ENCODE data around the gene ACOT4. TPM values are rescaled to one million over a fixed set of nuclear protein-coding genes. Genes with fewer than 3 reads are reported as not detected.
"Not testable (repeated sequence)": the region's sequence is repeated elsewhere in the genome, so short reads cannot be mapped to it uniquely, and the experiment has no call there.

ACOT4 gene
- total and polyA plus RNA-seq, 8 donors = 1.3 to 3.5 (median 1.4) TPM; not detected in 3

- H3K27ac ChIP-seq; DNase-seq; H3K27me3 ChIP-seq; H3K4me3 ChIP-seq; intact Hi-C loops (cut with DNase I; ENCODE audit: low total_unique reads); H3K4me1 ChIP-seq; H3K9me3 ChIP-seq: not testable (repeated sequence)
- 78 to 89% (median 82%) methylated on average over 8 to 10 of the region's 11 CpGs for WGBS, 5 donors
- peaks cover 0 to 44% (median 14%) of the 10 kb centered on the region in 4 donors for H3K36me3 ChIP-seq
Observed at GRCh38 chr14:73582102-73582979, 9.3 kb upstream of the ACOT4 start.

- DNase-seq = no peak
- no peak for TF ChIP-seq POLR2AphosphoS5 (IDR thresholded peaks at IDR 0.05)
- TF ChIP-seq POLR2A (IDR thresholded peaks at IDR 0.05) = no peak
- TF ChIP-seq CTCF (IDR thresholded peaks at IDR 0.05) = no peak
- no peak for TF ChIP-seq EP300 (IDR thresholded peaks at IDR 0.05)
- no peaks in the 10 kb centered on the region for H3K27me3 ChIP-seq
- no peak overlapping the region for H3K4me3 ChIP-seq
- peaks cover 0 to 13% (median 12%) of the 10 kb centered on the region in 4 donors for H3K4me1 ChIP-seq
- WGBS, 5 donors = 67 to 84% (median 77%) methylated on average over 1 of the region's 1 CpG
- no peaks in the 10 kb centered on the region for H3K9me3 ChIP-seq
- H3K27ac ChIP-seq = no peak overlapping the region
- no peaks in the 10 kb centered on the region for H3K36me3 ChIP-seq
- intact Hi-C loops (cut with DNase I; ENCODE audit: low total_unique reads) = no loop called here
Observed at GRCh38 chr14:73588695-73589094, 3.0 kb upstream of the ACOT4 start.

GRCh38 chr14:73589116-73589515 lies 2.6 kb upstream of the ACOT4 start:
- H3K27ac ChIP-seq = no peak overlapping the region
- 81 to 88% (median 84%) methylated on average over 4 of the region's 4 CpGs for WGBS, 5 donors
- no peaks in the 10 kb centered on the region for H3K9me3 ChIP-seq
- TF ChIP-seq POLR2A (IDR thresholded peaks at IDR 0.05) (no peak), EP300 (IDR thresholded peaks at IDR 0.05) (no peak)
- intact Hi-C loops (cut with DNase I; ENCODE audit: low total_unique reads) = no loop called here
- H3K36me3 ChIP-seq = no peaks in the 10 kb centered on the region
- no peak overlapping the region for H3K4me3 ChIP-seq
- H3K27me3 ChIP-seq = no peaks in the 10 kb centered on the region
- no peak for DNase-seq
- H3K4me1 ChIP-seq = peaks cover 0 to 13% (median 12%) of the 10 kb centered on the region in 4 donors

GRCh38 chr14:73590673-73591004 lies 1.0 kb upstream of the ACOT4 start:
- DNase-seq; H3K27me3 ChIP-seq; intact Hi-C loops (cut with DNase I; ENCODE audit: low total_unique reads); H3K36me3 ChIP-seq; H3K4me3 ChIP-seq; H3K9me3 ChIP-seq; H3K27ac ChIP-seq: not testable (repeated sequence)
- 94 to 99% (median 98%) methylated on average over 7 to 32 of the region's 32 CpGs for WGBS, 5 donors
- H3K4me1 ChIP-seq = peaks cover 0 to 13% (median 12%) of the 10 kb centered on the region in 4 donors

GRCh38 chr14:73594491-73594890 lies 2.8 kb downstream of the ACOT4 start:
- no peak for TF ChIP-seq EP300 (IDR thresholded peaks at IDR 0.05)
- TF ChIP-seq POLR2A (IDR thresholded peaks at IDR 0.05) = no peak
- TF ChIP-seq POLR2AphosphoS5 (IDR thresholded peaks at IDR 0.05) = no peak
- no peak for TF ChIP-seq CTCF (IDR thresholded peaks at IDR 0.05)
- no peak overlapping the region for H3K27ac ChIP-seq
- peaks cover 0 to 13% (median 12%) of the 10 kb centered on the region in 4 donors for H3K4me1 ChIP-seq
- no peak overlapping the region for H3K4me3 ChIP-seq
- no peaks in the 10 kb centered on the region for H3K9me3 ChIP-seq
- DNase-seq = no peak
- no peaks in the 10 kb centered on the region for H3K27me3 ChIP-seq
- 87 to 98% (median 94%) methylated on average over 9 of the region's 9 CpGs for WGBS, 5 donors
- no peaks in the 10 kb centered on the region for H3K36me3 ChIP-seq
- intact Hi-C loops (cut with DNase I; ENCODE audit: low total_unique reads) = no loop called here

GRCh38 chr14:73599499-73599898 lies 7.8 kb downstream of the ACOT4 start:
- Histone ChIP-seq H3K36me3 (no peaks in the 10 kb centered on the region), H3K9me3 (no peaks in the 10 kb centered on the region), H3K4me3 (no peak overlapping the region), H3K4me1 (no peaks in the 10 kb centered on the region), H3K27me3 (no peaks in the 10 kb centered on the region), H3K27ac (no peak overlapping the region)
- DNase-seq = peak in 1 of 2 donors; percentile 7
- intact Hi-C loops (cut with DNase I; ENCODE audit: low total_unique reads) = no loop called here
- TF ChIP-seq POLR2AphosphoS5 (IDR thresholded peaks at IDR 0.05) (no peak), EP300 (IDR thresholded peaks at IDR 0.05) (no peak), CTCF (IDR thresholded peaks at IDR 0.05) (no peak), POLR2A (IDR thresholded peaks at IDR 0.05) (no peak)

Measured in stomach (tissue), 9 donors.